Measurements from ENCODE around the gene TLCD1.

TLCD1 gene

GRCh38 chr17:28714281-28714680 is 11.8 kb downstream of the TLCD1 start:
- H2AFZ ChIP-seq (ENCODE audit: low read depth, low read length, severe bottlenecking) = no peak overlapping the region
- H3K9ac ChIP-seq (ENCODE audit: low read length) = no peak overlapping the region
- H3K27ac ChIP-seq (ENCODE audit: low read depth, low read length) = no peak overlapping the region
- no peak for TF ChIP-seq CTCF (IDR thresholded peaks at IDR 0.05; ENCODE audit: insufficient read depth, low read length, poor library complexity, severe bottlenecking)
- no peak for TF ChIP-seq EZH2phosphoT487 (conservative IDR thresholded peaks at IDR 0.05; ENCODE audit: low read length)
- no peaks in the 10 kb centered on the region for H4K20me1 ChIP-seq (ENCODE audit: low read depth, low read length)
- H3K9me2 ChIP-seq (replicated peaks; ENCODE audit: insufficient read depth, low read length) = no peaks in the 10 kb centered on the region
- H3K27me3 ChIP-seq (ENCODE audit: low read length) = no peaks in the 10 kb centered on the region
- H3K4me2 ChIP-seq (ENCODE audit: low read depth, low read length, poor library complexity, severe bottlenecking) = no peak overlapping the region
- H3F3A ChIP-seq (ENCODE audit: insufficient read depth) = peaks cover 9% of the 10 kb centered on the region; the same call in 1 of the 2 replicates
- no peak overlapping the region for H3K4me3 ChIP-seq (ENCODE audit: insufficient read depth, low read length, poor library complexity, severe bottlenecking)
- no peaks in the 10 kb centered on the region for H3K9me3 ChIP-seq (ENCODE audit: insufficient read depth, low read length)
- no peaks in the 10 kb centered on the region for H3K36me3 ChIP-seq (ENCODE audit: low read length)
- H3K79me2 ChIP-seq (ENCODE audit: insufficient read depth, low read length) = no peaks in the 10 kb centered on the region

- Histone ChIP-seq H3K9me2 (replicated peaks; ENCODE audit: insufficient read depth, low read length) (no peaks in the 10 kb centered on the region), H3K27me3 (ENCODE audit: low read length) (no peaks in the 10 kb centered on the region), H3F3A (ENCODE audit: insufficient read depth) (peaks cover 9% of the 10 kb centered on the region; the same call in 1 of the 2 replicates), H3K4me3 (ENCODE audit: insufficient read depth, low read length, poor library complexity, severe bottlenecking) (no peak overlapping the region), H3K9me3 (ENCODE audit: insufficient read depth, low read length) (no peaks in the 10 kb centered on the region), H3K9ac (ENCODE audit: low read length) (peak overlapping the region; percentile 69; the same call in 1 of the 2 replicates), H3K36me3 (ENCODE audit: low read length) (no peaks in the 10 kb centered on the region), H4K20me1 (ENCODE audit: low read depth, low read length) (no peaks in the 10 kb centered on the region), H3K4me2 (ENCODE audit: low read depth, low read length, poor library complexity, severe bottlenecking) (no peak overlapping the region), H2AFZ (ENCODE audit: low read depth, low read length, severe bottlenecking) (peak overlapping the region; percentile 88), H3K27ac (ENCODE audit: low read depth, low read length) (no peak overlapping the region), H3K79me2 (ENCODE audit: insufficient read depth, low read length) (no peaks in the 10 kb centered on the region)
- TF ChIP-seq EZH2phosphoT487 (conservative IDR thresholded peaks at IDR 0.05; ENCODE audit: low read length) (no peak), CTCF (IDR thresholded peaks at IDR 0.05; ENCODE audit: insufficient read depth, low read length, poor library complexity, severe bottlenecking) (no peak)
Observed at GRCh38 chr17:28712705-28713415, 13.2 kb downstream of the TLCD1 start.

- peak overlapping the region; percentile 88 for H2AFZ ChIP-seq (ENCODE audit: low read depth, low read length, severe bottlenecking)
- no peak for TF ChIP-seq EZH2phosphoT487 (conservative IDR thresholded peaks at IDR 0.05; ENCODE audit: low read length)
- no peak for TF ChIP-seq CTCF (IDR thresholded peaks at IDR 0.05; ENCODE audit: insufficient read depth, low read length, poor library complexity, severe bottlenecking)
- peak overlapping the region; percentile 70 for H3K4me3 ChIP-seq (ENCODE audit: insufficient read depth, low read length, poor library complexity, severe bottlenecking)
- H4K20me1 ChIP-seq (ENCODE audit: low read depth, low read length) = no peaks in the 10 kb centered on the region
- H3K27me3 ChIP-seq (ENCODE audit: low read length) = no peaks in the 10 kb centered on the region
- H3F3A ChIP-seq (ENCODE audit: insufficient read depth) = peaks cover 9% of the 10 kb centered on the region
- H3K9me3 ChIP-seq (ENCODE audit: insufficient read depth, low read length) = no peaks in the 10 kb centered on the region
- H3K4me2 ChIP-seq (ENCODE audit: low read depth, low read length, poor library complexity, severe bottlenecking) = peak overlapping the region; percentile 90
- H3K27ac ChIP-seq (ENCODE audit: low read depth, low read length) = peak overlapping the region; percentile 47; the same call in 1 of the 2 replicates
- no peaks in the 10 kb centered on the region for H3K9me2 ChIP-seq (replicated peaks; ENCODE audit: insufficient read depth, low read length)
- peak overlapping the region; percentile 69 for H3K9ac ChIP-seq (ENCODE audit: low read length)
- no peaks in the 10 kb centered on the region for H3K36me3 ChIP-seq (ENCODE audit: low read length)
- no peaks in the 10 kb centered on the region for H3K79me2 ChIP-seq (ENCODE audit: insufficient read depth, low read length)
Observed at GRCh38 chr17:28712032-28712704, 13.9 kb downstream of the TLCD1 start.
